Measurements from ENCODE around the gene SLC46A3. TPM values are rescaled to one million over a fixed set of nuclear protein-coding genes. Genes with fewer than 3 reads are reported as not detected.

The SLC46A3 gene
- total and polyA plus RNA-seq, 2 donors (not counting 1 experiment from before 2014, with no cell fraction given) = 13.1 to 19.0 TPM

DNA sequence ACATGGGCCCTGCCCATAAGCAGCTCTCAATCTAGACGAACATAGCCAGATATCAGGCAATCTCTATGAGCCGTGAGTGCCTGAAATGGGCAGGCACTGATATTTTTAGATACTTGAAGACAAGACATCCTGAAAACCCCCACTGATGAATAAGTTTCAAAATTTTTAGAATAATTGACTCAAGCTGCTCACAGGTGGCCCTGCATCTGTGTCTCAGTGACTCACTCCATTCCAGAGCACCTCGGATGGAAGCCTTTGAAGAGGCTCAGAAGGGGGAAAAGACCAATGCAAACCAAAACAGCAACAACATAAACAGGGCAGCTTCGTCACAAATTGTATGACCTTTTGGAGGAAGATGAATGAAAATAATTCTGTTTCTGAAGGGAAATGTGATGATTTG, 42.8 kb upstream of the SLC46A3 start:
- H2AFZ ChIP-seq (ENCODE audit: insufficient read depth, low read depth, low read length, poor library complexity, severe bottlenecking) = no peak overlapping the region
- peaks cover 25% of the 10 kb centered on the region for H3K27me3 Mint-ChIP-seq
- ChIA-PET POLR2A (no interaction called here), CTCF (no interaction called here)
- no peaks in the 10 kb centered on the region for H4K20me1 ChIP-seq (ENCODE audit: control insufficient read depth, insufficient read depth, low read length, poor library complexity, severe bottlenecking)
- no peak for ATAC-seq (ENCODE audit: low read depth)
- TF ChIP-seq, protein P1, sequence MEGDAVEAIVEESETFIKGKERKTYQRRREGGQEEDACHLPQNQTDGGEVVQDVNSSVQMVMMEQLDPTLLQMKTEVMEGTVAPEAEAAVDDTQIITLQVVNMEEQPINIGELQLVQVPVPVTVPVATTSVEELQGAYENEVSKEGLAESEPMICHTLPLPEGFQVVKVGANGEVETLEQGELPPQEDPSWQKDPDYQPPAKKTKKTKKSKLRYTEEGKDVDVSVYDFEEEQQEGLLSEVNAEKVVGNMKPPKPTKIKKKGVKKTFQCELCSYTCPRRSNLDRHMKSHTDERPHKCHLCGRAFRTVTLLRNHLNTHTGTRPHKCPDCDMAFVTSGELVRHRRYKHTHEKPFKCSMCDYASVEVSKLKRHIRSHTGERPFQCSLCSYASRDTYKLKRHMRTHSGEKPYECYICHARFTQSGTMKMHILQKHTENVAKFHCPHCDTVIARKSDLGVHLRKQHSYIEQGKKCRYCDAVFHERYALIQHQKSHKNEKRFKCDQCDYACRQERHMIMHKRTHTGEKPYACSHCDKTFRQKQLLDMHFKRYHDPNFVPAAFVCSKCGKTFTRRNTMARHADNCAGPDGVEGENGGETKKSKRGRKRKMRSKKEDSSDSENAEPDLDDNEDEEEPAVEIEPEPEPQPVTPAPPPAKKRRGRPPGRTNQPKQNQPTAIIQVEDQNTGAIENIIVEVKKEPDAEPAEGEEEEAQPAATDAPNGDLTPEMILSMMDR (IDR thresholded peaks at IDR 0.05) = no peak
- no peak for TF ChIP-seq EZH2 (IDR thresholded peaks at IDR 0.05; ENCODE audit: borderline replicate concordance, insufficient read depth, low read depth, low read length, poor library complexity, severe bottlenecking)
- no peaks in the 10 kb centered on the region for H3K4me1 Mint-ChIP-seq
- no peaks in the 10 kb centered on the region for H3K27me3 ChIP-seq (replicated peaks in 1 of 4; ENCODE audit: control extremely low read depth in 1 of 4, control insufficient read depth in 3 of 4, insufficient read depth in 4 of 4, low read length in 3 of 4)
- H3K9me3 Mint-ChIP-seq (ENCODE audit: insufficient read depth) = peaks cover 5% of the 10 kb centered on the region
- H3K9me3 ChIP-seq (ENCODE audit: control extremely low read depth in 1 of 3, control insufficient read depth in 2 of 3, insufficient read depth in 1 of 3, low read length in 2 of 3) = peaks cover 2 to 21% (median 6%) of the 10 kb centered on the region in 3 donors
- no peak overlapping the region for H3K4me2 ChIP-seq (replicated peaks; ENCODE audit: low read depth, low read length, poor library complexity, severe bottlenecking)
- H3K27ac Mint-ChIP-seq = no peak overlapping the region
- no peak for DNase-seq
- H3K79me2 ChIP-seq (ENCODE audit: control insufficient read depth, insufficient read depth, low read length) = no peaks in the 10 kb centered on the region
- H3K9ac ChIP-seq (ENCODE audit: low read length) = no peak overlapping the region
- no peak overlapping the region for H3K4me3 Mint-ChIP-seq
- 90% methylated on average over 2 of the region's 4 CpGs for WGBS (ENCODE audit: insufficient coverage)
- intact Hi-C loops (cut with micrococcal nuclease) = no loop called here
- H3K27ac ChIP-seq (ENCODE audit: low read length in 2 of 2) = no peak overlapping the region
- H3K4me3 ChIP-seq (ENCODE audit: control extremely low read depth in 1 of 5, extremely low read depth in 1 of 5, insufficient read depth in 1 of 5, low read depth in 2 of 5, low read length in 4 of 5) = no peak overlapping the region
- H3K36me3 ChIP-seq (replicated peaks in 1 of 2; ENCODE audit: control extremely low read depth in 1 of 2, control insufficient read depth in 1 of 2, extremely low read depth in 1 of 2, insufficient read depth in 2 of 2, low read length in 1 of 2) = no peaks in the 10 kb centered on the region
- no peaks in the 10 kb centered on the region for H3K4me1 ChIP-seq (ENCODE audit: control insufficient read depth in 2 of 2, insufficient read depth in 2 of 2, low read length in 2 of 2)

DNA sequence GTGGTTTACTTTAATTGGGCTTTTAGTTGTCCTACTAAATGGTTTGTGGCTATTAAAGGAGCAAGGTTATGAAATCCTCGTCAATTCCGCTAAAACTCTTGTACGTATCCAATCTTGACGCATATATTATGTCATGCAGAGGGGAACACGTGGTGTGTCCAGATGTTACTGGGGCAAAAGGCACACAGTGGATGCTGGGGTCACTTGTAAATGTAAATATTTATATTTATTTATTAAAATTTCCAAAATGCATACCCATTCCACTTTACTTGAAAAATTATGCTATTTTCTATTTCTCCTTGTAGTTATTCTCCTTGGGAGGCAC, 36.7 kb upstream of the SLC46A3 start:
- peak overlapping the region in 1 of 5 experiments; percentile 20 for H3K4me3 ChIP-seq (ENCODE audit: control extremely low read depth in 1 of 5, extremely low read depth in 1 of 5, insufficient read depth in 1 of 5, low read depth in 2 of 5, low read length in 4 of 5)
- H2AFZ ChIP-seq (ENCODE audit: insufficient read depth, low read depth, low read length, poor library complexity, severe bottlenecking) = peak overlapping the region; percentile 87
- H3K27me3 ChIP-seq (replicated peaks in 1 of 4; ENCODE audit: control extremely low read depth in 1 of 4, control insufficient read depth in 3 of 4, insufficient read depth in 4 of 4, low read length in 3 of 4) = no peaks in the 10 kb centered on the region
- peak overlapping the region in 1 of 2 donors; percentile 72 for H3K27ac ChIP-seq (ENCODE audit: low read length in 2 of 2)
- H3K27me3 Mint-ChIP-seq = peaks cover 14% of the 10 kb centered on the region
- WGBS (ENCODE audit: insufficient coverage) = 94% methylated on average over 3 of the region's 5 CpGs
- POLR2A ChIA-PET = no interaction called here
- peaks cover 6% of the 10 kb centered on the region for H3K4me1 Mint-ChIP-seq
- intact Hi-C loops (cut with micrococcal nuclease) = no loop called here
- peaks cover 0 to 10% of the 10 kb centered on the region in 2 donors for H3K4me1 ChIP-seq (ENCODE audit: control insufficient read depth in 2 of 2, insufficient read depth in 2 of 2, low read length in 2 of 2)
- H3K36me3 ChIP-seq (replicated peaks in 1 of 2; ENCODE audit: control extremely low read depth in 1 of 2, control insufficient read depth in 1 of 2, extremely low read depth in 1 of 2, insufficient read depth in 2 of 2, low read length in 1 of 2) = no peaks in the 10 kb centered on the region
- no peak overlapping the region for H3K9ac ChIP-seq (ENCODE audit: low read length)
- no peaks in the 10 kb centered on the region for H4K20me1 ChIP-seq (ENCODE audit: control insufficient read depth, insufficient read depth, low read length, poor library complexity, severe bottlenecking)
- TF ChIP-seq EZH2 (IDR thresholded peaks at IDR 0.05; ENCODE audit: borderline replicate concordance, insufficient read depth, low read depth, low read length, poor library complexity, severe bottlenecking) = no peak
- TF ChIP-seq, protein P1 (IDR thresholded peaks at IDR 0.05) = no peak
- H3K79me2 ChIP-seq (ENCODE audit: control insufficient read depth, insufficient read depth, low read length) = no peaks in the 10 kb centered on the region
- H3K27ac Mint-ChIP-seq = no peak overlapping the region
- CTCF ChIA-PET = interaction anchor here (1.4 kb wide), 1 partner anchor 433 kb away, joined by 3 read pairs; no protein-coding TSS in a partner anchor
- no peak for ATAC-seq (ENCODE audit: low read depth)
- H3K4me2 ChIP-seq (replicated peaks; ENCODE audit: low read depth, low read length, poor library complexity, severe bottlenecking) = peak overlapping the region; percentile 67
- peak overlapping the region; percentile 68 for H3K4me3 Mint-ChIP-seq
- peaks cover 10% of the 10 kb centered on the region for H3K9me3 Mint-ChIP-seq (ENCODE audit: insufficient read depth)
- H3K9me3 ChIP-seq (ENCODE audit: control extremely low read depth in 1 of 3, control insufficient read depth in 2 of 3, insufficient read depth in 1 of 3, low read length in 2 of 3) = peaks cover 2 to 21% (median 12%) of the 10 kb centered on the region in 3 donors
- DNase-seq = no peak
